HEK293T (cell line): Measurements from ENCODE around the gene SLC12A4.

Source experiments
- ARNT ChIP-seq: fragments of 450-650 bp; IDR thresholded peaks from 2 replicates; pipeline ENCODE4 v1.6.1; 2017; ENCODE audit warnings: mild to moderate bottlenecking
- BHLHE40 ChIP-seq: fragments of 450-650 bp; IDR thresholded peaks from 2 replicates; pipeline ENCODE4 v1.6.1; 2016; ENCODE audit warnings: mild to moderate bottlenecking, moderate library complexity, borderline replicate concordance
- ELF4 ChIP-seq: fragments of 450-650 bp; IDR thresholded peaks from 2 replicates; pipeline ENCODE4 v1.6.1; 2017; ENCODE audit warnings: antibody characterized with exemption
- FOXK2 ChIP-seq: fragments of 450-650 bp; IDR thresholded peaks from 2 replicates; pipeline ENCODE4 v1.6.1; 2016; ENCODE audit warnings: mild to moderate bottlenecking
- FOXM1 ChIP-seq: fragments of 450-650 bp; IDR thresholded peaks from 2 replicates; pipeline ENCODE4 v1.6.1; 2017; ENCODE audit warnings: mild to moderate bottlenecking, borderline replicate concordance
- HDGF ChIP-seq: fragments of 450-650 bp; IDR thresholded peaks from 2 replicates; pipeline ENCODE4 v1.6.1; 2017; ENCODE audit warnings: antibody characterized with exemption, borderline replicate concordance
- L3MBTL2 ChIP-seq: fragments of 450-650 bp; conservative IDR thresholded peaks from 2 replicates; pipeline ENCODE4 v1.6.1; 2016; ENCODE audit warnings: mild to moderate bottlenecking
- LEF1 ChIP-seq: fragments of 450-650 bp; IDR thresholded peaks from 2 replicates; pipeline ENCODE4 v1.6.1; 2017; ENCODE audit warnings: mild to moderate bottlenecking, borderline replicate concordance
- SP1 ChIP-seq: fragments of 450-650 bp; IDR thresholded peaks from 2 replicates; pipeline ENCODE4 v1.6.1; 2017
- SUZ12 ChIP-seq: fragments of 450-650 bp; IDR thresholded peaks from 2 replicates; pipeline ENCODE4 v1.6.1; 2016; ENCODE audit warnings: mild to moderate bottlenecking
- TARDBP ChIP-seq: fragments of 450-650 bp; IDR thresholded peaks from 2 replicates; pipeline ENCODE4 v1.6.1; 2016
- ZNF384 ChIP-seq: fragments of 450-650 bp; IDR thresholded peaks from 2 replicates; pipeline ENCODE4 v1.6.1; 2016
- TF ChIP-seq, protein P1 (sequence below): fragments of 450-650 bp; IDR thresholded peaks from 2 replicates; pipeline ENCODE4 v1.6.1; 2016

DNA sequence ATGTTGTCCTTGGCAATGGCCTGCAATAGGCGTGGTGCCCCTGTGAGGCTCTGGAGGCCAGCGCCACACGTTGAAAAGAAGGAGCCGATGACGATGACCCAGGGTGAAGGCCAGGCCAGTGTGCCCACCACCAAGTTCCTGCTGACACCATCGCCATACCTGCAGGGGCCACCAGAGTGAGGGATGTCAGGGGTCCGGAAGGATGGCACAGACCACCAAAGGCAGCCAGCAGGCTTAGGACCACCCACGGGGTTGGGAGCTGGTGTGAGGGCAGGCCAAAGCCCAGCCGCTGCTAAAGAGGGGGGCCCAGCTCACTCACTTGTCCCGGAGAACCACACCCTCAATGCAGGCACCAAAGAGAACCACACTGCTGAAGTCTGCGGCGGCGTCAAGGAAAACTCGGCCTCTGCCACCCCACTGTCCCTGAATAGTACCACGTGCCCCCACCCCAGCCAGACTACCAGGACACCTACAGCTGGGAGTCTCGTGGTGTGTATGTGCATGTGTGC lies 18.0 kb downstream of the SLC12A4 start:
- no peak for TF ChIP-seq ZNF384
- TF ChIP-seq SP1, result no peak
- no peak for TF ChIP-seq FOXM1
- TF ChIP-seq ELF4, result no peak
- TF ChIP-seq LEF1, result no peak
- TF ChIP-seq BHLHE40, result no peak
- TF ChIP-seq FOXK2, result no peak
- TF ChIP-seq L3MBTL2, result no peak
- TF ChIP-seq, protein P1, sequence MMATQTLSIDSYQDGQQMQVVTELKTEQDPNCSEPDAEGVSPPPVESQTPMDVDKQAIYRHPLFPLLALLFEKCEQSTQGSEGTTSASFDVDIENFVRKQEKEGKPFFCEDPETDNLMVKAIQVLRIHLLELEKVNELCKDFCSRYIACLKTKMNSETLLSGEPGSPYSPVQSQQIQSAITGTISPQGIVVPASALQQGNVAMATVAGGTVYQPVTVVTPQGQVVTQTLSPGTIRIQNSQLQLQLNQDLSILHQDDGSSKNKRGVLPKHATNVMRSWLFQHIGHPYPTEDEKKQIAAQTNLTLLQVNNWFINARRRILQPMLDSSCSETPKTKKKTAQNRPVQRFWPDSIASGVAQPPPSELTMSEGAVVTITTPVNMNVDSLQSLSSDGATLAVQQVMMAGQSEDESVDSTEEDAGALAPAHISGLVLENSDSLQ, result no peak
- no peak for TF ChIP-seq SUZ12
- no peak for TF ChIP-seq ARNT
- no peak for TF ChIP-seq HDGF
- TF ChIP-seq TARDBP, result no peak
